Dendritic cell treated with granulocyte-macrophage colony-stimulating factor and Interleukin-4, amounts not matched to agents 40 ng/mL and 50 ng/mL, for 4 days (primary cell): ENCODE results near the gene ATXN1.
"Not testable (repeated sequence)": the region's sequence is repeated elsewhere in the genome, so short reads cannot be mapped to it uniquely, and the experiment has no call there.

Experiments
- H3K27ac Mint-ChIP-seq: one replicate; pipeline ENCODE4 v1.8.0; 2022; ENCODE audit warnings: mild to moderate bottlenecking, mixed read lengths
- H3K27me3 Mint-ChIP-seq: one replicate; pipeline ENCODE4 v1.8.0; 2022; ENCODE audit warnings: mild to moderate bottlenecking, mixed read lengths
- H3K36me3 Mint-ChIP-seq: one replicate; pipeline ENCODE4 v1.8.0; 2022; ENCODE audit warnings: low read depth, mixed read lengths
- H3K4me1 Mint-ChIP-seq: one replicate; pipeline ENCODE4 v1.8.0; 2022; ENCODE audit warnings: low read depth, mixed read lengths
- H3K4me3 Mint-ChIP-seq: one replicate; pipeline ENCODE4 v1.8.0; 2022; ENCODE audit warnings: mild to moderate bottlenecking, moderate library complexity, mixed read lengths
- H3K9me3 Mint-ChIP-seq: one replicate; pipeline ENCODE4 v1.8.0; 2022; ENCODE audit warnings: mixed read lengths
- intact Hi-C: fragments of 100-400 bp; cut with micrococcal nuclease; formaldehyde crosslinking; loops from one replicate; pipeline ENCODE4 v1.15.0; 2022

The ATXN1 gene

GRCh38 chr6:16635291-16635809 lies 125.9 kb downstream of the ATXN1 start:
- no peak overlapping the region for H3K4me3 Mint-ChIP-seq
- peaks cover 57% of the 10 kb centered on the region for H3K4me1 Mint-ChIP-seq

DNA sequence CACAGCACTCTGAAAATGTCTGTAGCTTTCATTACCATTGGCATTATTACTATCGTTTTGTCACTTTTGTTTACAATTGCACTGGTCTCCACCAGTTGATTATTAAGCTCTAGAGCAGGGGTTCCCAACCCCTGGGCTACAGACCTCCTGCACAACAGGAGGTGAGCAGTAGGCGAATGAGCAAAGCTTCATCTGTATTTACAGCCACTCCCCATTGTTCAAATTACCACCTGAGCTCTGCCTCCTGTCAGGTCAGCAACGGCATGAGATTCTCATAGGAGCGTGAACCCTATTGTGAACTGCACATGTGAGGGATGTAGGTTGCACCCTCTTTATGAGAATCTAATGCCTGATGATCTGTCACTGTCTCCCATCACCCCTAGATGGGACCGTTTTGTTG lies 126.4 kb downstream of the ATXN1 start:
- H3K27ac Mint-ChIP-seq, result no peak overlapping the region
- peaks cover 52% of the 10 kb centered on the region for H3K4me1 Mint-ChIP-seq
- H3K9me3 Mint-ChIP-seq, result peaks cover 8% of the 10 kb centered on the region
- peaks cover 59% of the 10 kb centered on the region for H3K36me3 Mint-ChIP-seq
- H3K4me3 Mint-ChIP-seq, result no peak overlapping the region
- H3K27me3 Mint-ChIP-seq, result no peaks in the 10 kb centered on the region
- intact Hi-C loops, result no loop called here

More at GRCh38 chr6:16635291-16635809, 125.9 kb downstream of the ATXN1 start:
- no peaks in the 10 kb centered on the region for H3K27me3 Mint-ChIP-seq
- H3K36me3 Mint-ChIP-seq, result peaks cover 59% of the 10 kb centered on the region
- intact Hi-C loops, result no loop called here
- no peak overlapping the region for H3K27ac Mint-ChIP-seq
- H3K9me3 Mint-ChIP-seq, result peaks cover 8% of the 10 kb centered on the region

DNA sequence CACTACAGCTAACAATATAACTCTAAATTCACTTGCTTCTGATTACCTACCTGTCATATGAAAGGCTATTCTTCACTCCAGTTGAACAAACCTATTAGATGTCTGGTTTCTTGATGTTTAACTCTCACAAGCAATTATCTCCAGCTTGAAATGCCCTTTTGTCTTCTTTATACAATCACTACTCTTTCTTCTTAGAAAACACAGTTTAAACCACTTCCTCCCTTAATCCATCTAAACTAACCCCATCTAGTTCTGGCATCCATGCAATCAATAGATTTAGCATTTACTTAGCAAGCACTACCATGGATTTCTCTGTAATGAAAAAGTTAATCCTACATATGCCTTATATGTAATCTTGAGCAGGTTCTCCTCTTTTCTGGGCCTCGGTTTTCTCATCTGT lies 127.3 kb downstream of the ATXN1 start:
- Mint-ChIP-seq H3K27me3 (no peaks in the 10 kb centered on the region), H3K9me3 (peaks cover 4% of the 10 kb centered on the region), H3K27ac (no peak overlapping the region), H3K4me1 (peaks cover 52% of the 10 kb centered on the region), H3K4me3 (no peak overlapping the region), H3K36me3 (peaks cover 55% of the 10 kb centered on the region)
- intact Hi-C loops, result no loop called here

GRCh38 chr6:16633465-16633864 lies 127.8 kb downstream of the ATXN1 start:
- no peak overlapping the region for H3K27ac Mint-ChIP-seq
- H3K4me1 Mint-ChIP-seq, result peaks cover 55% of the 10 kb centered on the region

DNA sequence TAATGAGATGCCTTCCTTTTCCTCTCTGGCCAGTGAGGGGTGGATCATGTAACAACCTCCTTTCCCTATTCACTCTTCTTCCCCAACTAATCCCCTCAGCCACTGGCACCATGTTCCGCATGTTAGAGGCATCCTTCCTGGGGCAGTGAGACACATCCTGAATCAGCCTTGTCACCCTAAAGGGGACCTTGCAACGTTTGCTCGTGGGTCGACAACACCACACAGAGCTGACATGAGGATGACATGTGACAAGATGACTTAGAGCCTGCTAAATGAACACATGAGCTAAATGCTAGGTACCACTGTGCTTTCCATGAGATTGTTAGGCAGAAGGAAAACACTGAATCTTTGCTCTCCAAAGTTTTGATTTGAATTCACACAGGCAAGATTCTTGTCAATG lies 129.2 kb downstream of the ATXN1 start:
- intact Hi-C loops, result no loop called here
- H3K9me3 Mint-ChIP-seq, result peaks cover 7% of the 10 kb centered on the region
- no peak overlapping the region for H3K4me3 Mint-ChIP-seq
- peaks cover 62% of the 10 kb centered on the region for H3K36me3 Mint-ChIP-seq
- H3K27ac Mint-ChIP-seq, result no peak overlapping the region
- H3K27me3 Mint-ChIP-seq, result no peaks in the 10 kb centered on the region
- peaks cover 67% of the 10 kb centered on the region for H3K4me1 Mint-ChIP-seq

More at GRCh38 chr6:16633465-16633864, 127.8 kb downstream of the ATXN1 start:
- no peak overlapping the region for H3K4me3 Mint-ChIP-seq
- H3K9me3 Mint-ChIP-seq, result peaks cover 7% of the 10 kb centered on the region
- no peaks in the 10 kb centered on the region for H3K27me3 Mint-ChIP-seq
- intact Hi-C loops, result no loop called here
- peaks cover 55% of the 10 kb centered on the region for H3K36me3 Mint-ChIP-seq

DNA sequence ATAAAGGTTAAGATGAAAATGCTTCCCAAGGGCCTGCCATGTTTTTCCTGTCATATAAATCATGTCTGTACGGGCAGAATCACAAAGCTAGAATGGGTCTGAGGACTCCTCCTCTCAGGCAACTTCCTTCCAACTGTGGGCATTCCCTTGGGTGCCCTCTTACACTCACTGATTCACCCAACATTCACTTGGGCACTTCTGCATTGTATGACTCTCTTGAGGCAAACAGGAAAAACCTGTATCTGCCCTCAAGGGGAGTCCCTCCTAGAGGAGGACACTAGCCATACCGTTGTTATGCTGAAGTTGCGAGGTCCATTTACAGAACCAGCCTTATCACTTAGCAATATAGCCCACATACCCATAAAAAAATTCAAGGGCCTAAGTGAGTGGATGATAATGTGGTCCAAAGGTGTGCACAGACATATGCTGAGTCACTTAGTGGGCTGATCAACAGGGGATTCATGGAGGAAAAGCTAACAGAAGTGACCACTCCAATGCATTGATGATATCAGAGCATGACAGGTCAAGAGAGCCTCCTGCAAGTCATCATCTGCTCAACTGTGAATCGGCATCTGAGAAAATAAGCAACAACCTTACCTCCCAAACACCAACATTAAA lies 131.1 kb downstream of the ATXN1 start:
- H3K9me3 Mint-ChIP-seq, result peaks cover 7% of the 10 kb centered on the region
- H3K4me1 Mint-ChIP-seq, result peaks cover 57% of the 10 kb centered on the region
- no peaks in the 10 kb centered on the region for H3K27me3 Mint-ChIP-seq
- peaks cover 63% of the 10 kb centered on the region for H3K36me3 Mint-ChIP-seq
- H3K27ac Mint-ChIP-seq, result no peak overlapping the region
- intact Hi-C loops, result no loop called here
- no peak overlapping the region for H3K4me3 Mint-ChIP-seq

DNA sequence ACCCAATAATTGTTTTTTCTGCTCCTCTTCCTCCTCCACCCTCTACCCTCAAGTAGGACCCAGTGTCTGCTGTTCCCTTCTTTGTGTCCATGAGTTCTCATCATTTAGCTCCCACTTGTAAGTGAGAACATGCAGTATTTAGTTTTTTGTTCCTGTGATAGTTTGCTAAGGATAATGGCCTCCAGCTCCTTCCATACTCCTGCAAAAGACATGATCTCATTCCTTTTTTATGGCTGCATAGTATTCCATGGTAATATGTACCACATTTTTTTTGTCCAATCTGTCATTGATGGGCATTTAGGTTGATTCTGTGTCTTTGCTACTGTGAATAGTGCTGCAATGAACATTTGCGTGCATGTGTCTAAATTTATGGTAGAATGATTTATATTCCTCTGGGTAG lies 132.7 kb downstream of the ATXN1 start:
- peaks cover 64% of the 10 kb centered on the region for H3K36me3 Mint-ChIP-seq
- H3K9me3 Mint-ChIP-seq, H3K27ac Mint-ChIP-seq, intact Hi-C loops, H3K4me3 Mint-ChIP-seq, H3K27me3 Mint-ChIP-seq: not testable (repeated sequence)
- peaks cover 47% of the 10 kb centered on the region for H3K4me1 Mint-ChIP-seq

- Mint-ChIP-seq H3K4me3 (no peak overlapping the region), H3K27me3 (no peaks in the 10 kb centered on the region), H3K4me1 (peaks cover 40% of the 10 kb centered on the region), H3K9me3 (peaks cover 7% of the 10 kb centered on the region), H3K27ac (no peak overlapping the region), H3K36me3 (peaks cover 52% of the 10 kb centered on the region)
- intact Hi-C loops, result no loop called here
Observed at GRCh38 chr6:16626650-16627049, 134.6 kb downstream of the ATXN1 start.

- Mint-ChIP-seq H3K27me3 (no peaks in the 10 kb centered on the region), H3K36me3 (peaks cover 46% of the 10 kb centered on the region), H3K27ac (no peak overlapping the region), H3K4me3 (no peak overlapping the region), H3K4me1 (peaks cover 34% of the 10 kb centered on the region), H3K9me3 (peaks cover 7% of the 10 kb centered on the region)
- intact Hi-C loops, result no loop called here
Observed at GRCh38 chr6:16625291-16626265, 135.7 kb downstream of the ATXN1 start.

- Mint-ChIP-seq H3K4me3 (no peak overlapping the region), H3K4me1 (peaks cover 34% of the 10 kb centered on the region), H3K27ac (no peak overlapping the region), H3K9me3 (peaks cover 7% of the 10 kb centered on the region), H3K36me3 (peaks cover 39% of the 10 kb centered on the region), H3K27me3 (no peaks in the 10 kb centered on the region)
- intact Hi-C loops, result no loop called here
Observed at GRCh38 chr6:16624636-16625290, 136.5 kb downstream of the ATXN1 start.

- intact Hi-C loops, result no loop called here
- Mint-ChIP-seq H3K27me3 (no peaks in the 10 kb centered on the region), H3K4me3 (no peak overlapping the region), H3K36me3 (peaks cover 32% of the 10 kb centered on the region), H3K27ac (no peak overlapping the region), H3K4me1 (peaks cover 34% of the 10 kb centered on the region), H3K9me3 (peaks cover 3% of the 10 kb centered on the region)
Observed at GRCh38 chr6:16623731-16624130, 137.5 kb downstream of the ATXN1 start.

GRCh38 chr6:16623029-16623653 lies 138.1 kb downstream of the ATXN1 start:
- no peaks in the 10 kb centered on the region for H3K27me3 Mint-ChIP-seq
- H3K36me3 Mint-ChIP-seq, result peaks cover 30% of the 10 kb centered on the region
- no peaks in the 10 kb centered on the region for H3K9me3 Mint-ChIP-seq
- intact Hi-C loops, result no loop called here
- no peak overlapping the region for H3K4me3 Mint-ChIP-seq
- peaks cover 28% of the 10 kb centered on the region for H3K4me1 Mint-ChIP-seq
- no peak overlapping the region for H3K27ac Mint-ChIP-seq

- Mint-ChIP-seq H3K9me3 (no peaks in the 10 kb centered on the region), H3K4me1 (peaks cover 20% of the 10 kb centered on the region), H3K4me3 (no peak overlapping the region), H3K27me3 (no peaks in the 10 kb centered on the region), H3K27ac (no peak overlapping the region), H3K36me3 (peaks cover 26% of the 10 kb centered on the region)
- intact Hi-C loops, result no loop called here
Observed at GRCh38 chr6:16622193-16622592, 139.1 kb downstream of the ATXN1 start.
